ENCODE data around the gene PGM3. TPM values are rescaled to one million over a fixed set of nuclear protein-coding genes. Genes with fewer than 3 reads are reported as not detected.

The PGM3 gene
- total and polyA plus RNA-seq, 7 donors, result 7.2 to 16.2 (median 10.4) TPM

- no peak for TF ChIP-seq POLR2AphosphoS5 (IDR thresholded peaks at IDR 0.05)
- TF ChIP-seq EP300 (IDR thresholded peaks at IDR 0.05), result no peak
- no peak for TF ChIP-seq CTCF (IDR thresholded peaks at IDR 0.05)
- TF ChIP-seq POLR2A (IDR thresholded peaks at IDR 0.05), result no peak
- Histone ChIP-seq H3K4me3 (no peak overlapping the region), H3K27me3 (no peaks in the 10 kb centered on the region), H3K36me3 (peaks cover 13 to 100% (median 54%) of the 10 kb centered on the region in 4 donors), H3K27ac (no peak overlapping the region), H3K4me1 (no peaks in the 10 kb centered on the region), H3K9me3 (no peaks in the 10 kb centered on the region)
- 92 to 96% methylated on average over 5 of the region's 5 CpGs for WGBS, 2 donors
- no peak for DNase-seq
- intact Hi-C loops (cut with DNase I), result no loop called here
Measured at GRCh38 chr6:83167726-83168278, 25.3 kb downstream of the PGM3 start.

DNA sequence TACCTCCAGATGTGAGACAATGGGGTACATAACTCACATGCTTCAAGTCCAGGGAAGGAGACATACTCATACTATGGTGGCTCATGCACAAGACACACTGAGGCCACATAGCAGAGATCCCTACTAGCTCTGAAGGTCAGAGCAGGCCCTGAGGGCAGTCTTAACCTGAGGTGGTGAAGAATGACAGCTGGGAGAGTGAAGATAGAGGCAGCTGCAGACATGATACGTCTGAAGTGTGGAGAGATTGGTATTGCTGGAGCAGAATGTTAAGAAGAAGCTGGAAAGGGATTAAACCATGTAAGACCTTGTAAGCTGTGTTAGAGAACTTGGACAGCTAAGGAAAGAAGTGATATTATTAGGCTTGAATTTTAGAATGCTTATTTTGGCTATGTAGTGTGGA, 32.9 kb downstream of the PGM3 start:
- no peak overlapping the region for H3K27ac ChIP-seq
- peaks cover 0 to 99% (median 9%) of the 10 kb centered on the region in 4 donors for H3K36me3 ChIP-seq
- H3K4me3 ChIP-seq, result no peak overlapping the region
- 89 to 94% methylated on average over 1 of the region's 1 CpG for WGBS, 2 donors
- TF ChIP-seq POLR2A (IDR thresholded peaks at IDR 0.05) (no peak), POLR2AphosphoS5 (IDR thresholded peaks at IDR 0.05) (no peak), CTCF (IDR thresholded peaks at IDR 0.05) (no peak), EP300 (IDR thresholded peaks at IDR 0.05) (no peak)
- no peaks in the 10 kb centered on the region for H3K4me1 ChIP-seq
- no peak for DNase-seq
- intact Hi-C loops (cut with DNase I), result no loop called here
- no peaks in the 10 kb centered on the region for H3K9me3 ChIP-seq
- no peaks in the 10 kb centered on the region for H3K27me3 ChIP-seq

DNA sequence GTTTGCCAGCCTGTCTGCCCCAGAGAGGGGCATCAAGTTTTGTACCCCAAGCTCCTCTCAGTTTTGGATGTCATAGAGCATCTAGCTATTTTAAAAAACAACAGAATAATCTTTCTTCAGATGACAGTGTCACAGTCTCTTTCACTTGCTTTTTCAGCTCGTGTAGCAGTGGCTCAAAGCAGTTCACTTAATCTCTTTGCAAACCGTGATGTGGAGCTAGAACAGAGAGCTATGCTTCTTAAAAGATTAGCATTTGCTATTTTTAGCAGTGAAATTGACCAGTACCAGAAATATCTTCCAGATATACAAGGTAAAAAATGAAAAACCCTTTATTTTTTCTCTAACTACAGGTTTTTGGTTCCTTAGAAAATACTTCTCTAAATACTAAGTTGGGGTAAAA, 37.3 kb downstream of the PGM3 start:
- no peak overlapping the region for H3K4me3 ChIP-seq
- no peaks in the 10 kb centered on the region for H3K4me1 ChIP-seq
- DNase-seq, result no peak
- WGBS, 2 donors, result 88% methylated on average over 2 of the region's 2 CpGs
- no peaks in the 10 kb centered on the region for H3K27me3 ChIP-seq
- H3K36me3 ChIP-seq, result peaks cover 0 to 100% (median 6%) of the 10 kb centered on the region in 4 donors
- TF ChIP-seq EP300 (IDR thresholded peaks at IDR 0.05) (no peak), POLR2AphosphoS5 (IDR thresholded peaks at IDR 0.05) (no peak), POLR2A (IDR thresholded peaks at IDR 0.05) (no peak), CTCF (IDR thresholded peaks at IDR 0.05) (no peak)
- intact Hi-C loops (cut with DNase I), result no loop called here
- H3K27ac ChIP-seq, result no peak overlapping the region
- no peaks in the 10 kb centered on the region for H3K9me3 ChIP-seq

DNA sequence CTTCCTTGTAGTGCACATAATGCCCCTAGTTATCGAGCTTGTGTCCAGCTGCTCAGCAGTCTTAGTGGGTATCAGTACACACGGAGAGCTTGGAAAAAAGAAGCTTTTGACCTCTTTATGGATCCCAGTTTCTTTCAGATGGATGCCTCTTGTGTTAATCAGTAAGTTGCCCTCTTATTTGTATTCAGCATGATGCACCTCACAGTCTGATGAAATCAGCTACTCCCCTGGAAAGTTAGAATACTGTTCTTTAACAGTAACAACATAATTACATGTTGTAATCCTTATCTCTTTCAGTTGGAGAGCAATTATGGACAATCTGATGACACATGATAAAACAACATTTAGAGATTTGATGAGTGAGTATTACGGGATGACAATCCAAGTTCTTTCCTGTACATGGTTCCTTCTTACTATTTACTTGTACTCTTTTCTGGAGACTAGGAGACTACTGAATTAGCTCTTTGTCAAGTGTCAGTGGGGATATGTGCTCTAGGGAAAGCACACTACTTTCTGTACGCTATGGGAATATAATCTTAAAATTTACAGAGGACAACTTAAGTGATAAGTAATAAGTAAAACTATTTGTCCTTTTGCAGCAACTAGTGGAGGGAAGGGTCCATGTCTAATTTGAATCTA, 39.1 kb downstream of the PGM3 start:
- Histone ChIP-seq H3K4me1 (no peaks in the 10 kb centered on the region), H3K27me3 (no peaks in the 10 kb centered on the region), H3K36me3 (peaks cover 0 to 90% (median 4%) of the 10 kb centered on the region in 4 donors), H3K27ac (no peak overlapping the region), H3K9me3 (no peaks in the 10 kb centered on the region), H3K4me3 (no peak overlapping the region)
- intact Hi-C loops (cut with DNase I), result no loop called here
- 49 to 78% methylated on average over 4 of the region's 4 CpGs for WGBS, 2 donors
- TF ChIP-seq EP300 (IDR thresholded peaks at IDR 0.05) (no peak), POLR2AphosphoS5 (IDR thresholded peaks at IDR 0.05) (no peak), CTCF (IDR thresholded peaks at IDR 0.05) (no peak), POLR2A (IDR thresholded peaks at IDR 0.05) (no peak)
- no peak for DNase-seq
